Choroid plexus epithelial cell (primary cell): ENCODE measurements around the gene ATP8B3.

Experiments used
- DNase-seq: peaks from one replicate; pipeline ENCODE4 v3.0.0-alpha.2; 2010; ENCODE audit warnings: low read depth
- H3K4me3 ChIP-seq: 2 replicates; pipeline ENCODE4 v1.5.1; 2011; ENCODE audit warnings: low read depth, mild to moderate bottlenecking, control low read depth, low read length, moderate library complexity
- CTCF ChIP-seq: conservative IDR thresholded peaks from 2 replicates; pipeline ENCODE4 v1.5.1; 2011; ENCODE audit warnings: low read depth, mild to moderate bottlenecking, control low read depth, inconsistent platforms, low read length, moderate library complexity

The ATP8B3 gene

GRCh38 chr19:1854039-1854541, 42.0 kb upstream of the ATP8B3 start:
- DNase-seq = no peak
- TF ChIP-seq CTCF = no peak
- no peak overlapping the region for H3K4me3 ChIP-seq

GRCh38 chr19:1853295-1854038, 41.4 kb upstream of the ATP8B3 start:
- TF ChIP-seq CTCF = peak; percentile 82
- peak; percentile 81 for DNase-seq
- no peak overlapping the region for H3K4me3 ChIP-seq

GRCh38 chr19:1852581-1853128, 40.6 kb upstream of the ATP8B3 start:
- TF ChIP-seq CTCF = no peak
- no peak for DNase-seq
- no peak overlapping the region for H3K4me3 ChIP-seq

GRCh38 chr19:1851654-1852580, 39.8 kb upstream of the ATP8B3 start:
- DNase-seq = no peak
- no peak overlapping the region for H3K4me3 ChIP-seq

GRCh38 chr19:1850809-1851653, 39.0 kb upstream of the ATP8B3 start:
- DNase-seq = no peak
- TF ChIP-seq CTCF = peak; percentile 19
- H3K4me3 ChIP-seq = no peak overlapping the region

More at GRCh38 chr19:1851654-1852580, 39.8 kb upstream of the ATP8B3 start:
- TF ChIP-seq CTCF = no peak

- DNase-seq = no peak
- H3K4me3 ChIP-seq = no peak overlapping the region
- no peak for TF ChIP-seq CTCF
These were observed 37.9 kb upstream of the ATP8B3 start for GRCh38 chr19:1849886-1850398.
